GF-D8 (cell line): ENCODE results near the gene ZFPL1.
A peak's percentile ranks its signal among the peaks of the same experiment; 100 is the strongest.
"Not testable (repeated sequence)": the region's sequence is repeated elsewhere in the genome, so short reads cannot be mapped to it uniquely, and the experiment has no call there.

Experiments used
- DNase-seq: peaks from one replicate; lab custom pipeline; 2025; lab: John Stamatoyannopoulos, UW

ZFPL1 gene

DNA sequence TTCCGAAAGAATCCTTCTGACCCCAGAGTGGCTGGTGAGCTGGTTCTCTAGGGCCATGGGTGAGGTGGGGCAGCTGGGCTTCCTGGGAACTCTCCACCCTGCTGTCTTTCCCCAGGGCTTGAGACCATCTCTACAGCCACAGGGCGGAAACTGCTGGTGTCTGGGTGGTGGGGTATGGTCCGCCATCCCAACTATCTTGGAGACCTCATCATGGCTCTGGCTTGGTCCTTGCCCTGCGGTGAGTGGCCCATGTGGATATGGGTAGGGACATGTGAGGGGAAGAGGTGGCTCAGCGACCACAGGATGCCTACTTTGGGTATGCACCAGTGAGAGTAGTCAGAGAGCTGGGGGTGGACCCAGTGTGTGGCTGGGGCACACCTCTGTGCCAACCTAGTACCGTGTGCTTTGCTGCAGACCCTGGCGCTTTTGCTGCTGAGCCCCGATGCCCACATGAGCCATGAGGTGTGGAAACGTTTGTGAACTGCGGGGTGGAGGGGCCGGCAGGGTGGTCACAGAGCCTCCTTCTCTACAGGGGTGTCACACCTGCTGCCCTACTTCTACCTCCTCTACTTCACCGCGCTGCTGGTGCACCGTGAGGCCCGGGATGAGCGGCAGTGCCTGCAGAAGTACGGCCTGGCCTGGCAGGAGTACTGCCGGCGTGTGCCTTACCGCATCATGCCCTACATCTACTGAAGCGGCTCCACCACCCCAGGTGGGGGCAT lies 31.5 kb downstream of the ZFPL1 start:
- no peak for DNase-seq

DNA sequence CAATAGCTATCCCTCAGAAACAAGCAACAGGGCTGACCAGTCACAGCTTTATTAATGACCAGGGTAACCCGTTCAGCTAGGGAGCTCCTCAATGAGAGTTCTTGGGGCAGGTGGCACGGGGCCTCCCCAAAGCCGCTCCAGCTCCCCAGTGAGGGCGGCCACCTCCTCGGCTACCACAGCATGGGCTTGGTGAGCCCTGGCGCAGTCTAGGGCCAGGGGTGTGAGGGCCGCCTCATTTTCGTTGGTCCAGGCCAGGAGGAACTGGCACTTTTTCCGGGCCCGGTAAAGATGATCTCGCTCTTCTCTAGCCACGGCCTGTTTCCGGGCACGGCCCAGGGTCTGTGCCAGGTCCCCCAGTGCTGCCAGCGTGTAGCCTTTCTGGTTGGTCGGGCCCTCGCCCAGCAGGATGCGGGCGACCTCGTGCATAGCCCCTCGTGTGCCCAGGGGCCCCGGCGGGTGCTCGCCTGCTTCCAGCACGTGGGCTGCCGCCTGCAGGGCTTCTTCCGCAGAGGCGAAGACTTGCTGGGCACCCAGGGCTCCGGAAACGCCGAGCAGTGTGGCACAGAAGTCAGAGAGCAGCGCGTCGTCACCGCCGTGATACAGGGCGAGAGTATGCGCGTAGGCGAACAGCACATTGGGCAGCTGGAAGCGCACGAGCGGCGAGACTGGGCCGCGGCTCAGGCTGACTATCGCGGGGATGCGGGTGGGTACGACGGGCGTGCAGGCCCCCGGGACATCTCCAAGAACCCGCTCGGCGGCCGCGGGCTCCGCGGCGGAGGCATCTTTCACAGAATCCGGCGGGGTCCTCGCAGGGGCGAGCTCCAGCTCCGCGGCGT lies 32.6 kb downstream of the ZFPL1 start:
- peak; percentile 5 for DNase-seq

DNA sequence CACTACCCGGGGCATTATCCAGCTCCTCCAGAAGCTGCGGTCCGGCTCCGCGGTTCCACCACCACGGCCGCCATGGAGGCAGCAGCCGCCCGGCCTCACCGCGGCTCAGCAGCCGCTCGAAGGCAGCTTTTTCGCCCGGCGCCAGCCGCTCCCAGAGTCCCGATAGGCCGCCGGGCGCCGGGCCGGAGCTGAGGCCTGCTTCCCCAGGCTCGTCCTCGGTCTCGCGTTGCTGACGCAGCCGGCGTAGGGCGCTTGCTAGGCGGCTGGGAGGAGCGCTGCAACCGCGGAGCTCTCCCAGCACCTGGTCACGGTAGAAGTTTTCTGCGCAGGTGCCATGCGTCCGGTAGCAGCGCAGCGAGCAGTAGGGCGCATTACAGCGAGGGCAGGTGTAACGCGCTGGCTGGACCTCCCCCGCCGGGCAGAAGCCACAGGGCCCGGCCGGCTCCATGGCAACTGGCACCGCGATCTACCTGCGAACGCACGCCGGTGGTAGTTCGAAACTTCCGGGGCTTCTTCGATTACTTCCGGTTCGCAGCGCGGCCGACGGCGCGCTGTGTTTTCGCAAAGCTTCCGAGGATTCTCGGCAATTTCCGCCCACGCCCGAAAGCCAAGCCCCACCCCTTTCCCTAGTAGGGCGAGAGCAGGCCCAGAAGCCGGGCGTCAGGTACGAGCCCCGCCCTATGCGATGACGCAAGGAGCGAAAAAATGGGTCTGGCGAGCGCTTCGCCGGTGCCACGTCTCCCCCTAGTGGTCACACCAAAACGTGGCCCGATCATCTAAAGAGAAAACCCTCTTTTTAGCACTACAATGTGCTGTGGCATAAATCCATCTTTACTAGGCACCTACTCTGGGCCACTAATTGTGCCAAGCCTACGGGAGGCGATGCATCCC lies 33.4 kb downstream of the ZFPL1 start, which contains the start of gene ZNHIT2:
ZNHIT2 (minus strand) TSS at position 496 of the 891 bp plus-strand sequence; CDS start at position 448, 48 bp downstream.
- peak; percentile 94 for DNase-seq

DNA sequence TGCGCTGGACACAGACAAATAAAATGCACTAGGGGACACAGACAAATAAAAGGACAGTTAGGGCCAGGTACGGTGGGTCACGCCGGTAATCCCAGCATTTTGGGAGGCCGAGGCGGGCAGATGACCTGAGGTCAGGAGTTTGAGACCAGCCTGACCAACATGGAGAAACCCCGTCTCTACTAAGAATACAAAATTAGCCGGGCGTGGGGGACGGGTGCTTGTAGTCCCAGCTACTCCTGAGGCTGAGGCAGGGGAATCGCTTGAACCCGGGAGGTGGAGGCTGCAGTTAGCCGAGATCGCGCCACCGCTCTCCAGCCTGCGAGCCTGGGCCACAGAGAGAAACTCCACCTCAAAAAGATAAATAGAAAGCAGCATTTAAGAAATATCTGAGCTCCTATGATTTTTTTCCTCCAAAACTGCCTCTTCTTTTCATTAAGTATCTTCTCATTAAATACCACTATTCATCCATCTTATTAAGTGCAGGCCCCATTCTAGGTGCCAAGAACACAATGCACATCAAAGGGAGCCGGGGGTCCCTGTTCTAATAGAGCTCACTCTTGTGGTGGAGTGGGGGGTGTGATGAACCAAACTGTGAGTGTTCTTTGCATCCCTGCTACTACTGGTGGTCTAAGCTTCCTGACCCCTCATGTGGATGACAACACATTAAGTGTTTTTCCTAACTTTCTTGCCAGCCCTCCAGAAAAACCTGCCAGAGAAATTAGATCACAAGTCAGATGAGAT lies 34.2 kb downstream of the ZFPL1 start:
- DNase-seq = no peak

DNA sequence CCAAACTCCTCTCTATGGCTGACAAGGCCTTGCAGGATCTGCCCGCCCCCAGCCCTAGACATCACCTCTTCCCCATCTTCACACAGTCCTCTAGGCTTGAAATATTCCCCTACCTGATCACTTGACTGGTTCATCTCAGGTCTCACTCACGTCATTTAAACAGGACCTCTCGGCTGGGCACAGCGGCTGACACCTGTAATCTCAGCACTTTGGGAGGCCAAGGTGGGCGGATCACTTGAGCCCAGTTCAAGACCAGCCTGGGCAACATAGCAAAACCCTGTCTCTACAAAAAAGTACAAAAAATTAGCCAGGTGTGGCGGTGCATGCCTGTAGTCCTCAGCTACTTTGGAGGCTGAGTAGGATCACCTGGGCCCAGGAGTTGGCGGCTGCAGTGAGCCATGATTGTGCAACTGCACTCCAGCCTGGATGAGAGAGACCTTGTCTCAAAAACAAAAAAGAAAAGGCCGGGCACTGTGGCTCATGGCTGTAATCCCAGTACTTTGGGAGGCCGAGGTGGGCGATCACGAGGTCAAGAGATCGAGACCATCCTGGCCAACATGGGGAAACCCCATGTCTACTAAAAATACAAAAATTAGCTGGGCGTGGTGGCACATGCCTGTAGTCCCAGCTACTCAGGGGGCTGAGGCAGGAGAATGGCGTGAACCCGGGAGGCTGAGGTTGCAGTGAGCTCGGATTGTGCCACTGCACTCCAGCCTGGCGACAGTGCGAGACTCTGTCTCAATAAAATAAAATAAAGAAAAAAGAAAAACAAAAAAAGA lies 35.1 kb downstream of the ZFPL1 start:
- DNase-seq = not testable (repeated sequence)

DNA sequence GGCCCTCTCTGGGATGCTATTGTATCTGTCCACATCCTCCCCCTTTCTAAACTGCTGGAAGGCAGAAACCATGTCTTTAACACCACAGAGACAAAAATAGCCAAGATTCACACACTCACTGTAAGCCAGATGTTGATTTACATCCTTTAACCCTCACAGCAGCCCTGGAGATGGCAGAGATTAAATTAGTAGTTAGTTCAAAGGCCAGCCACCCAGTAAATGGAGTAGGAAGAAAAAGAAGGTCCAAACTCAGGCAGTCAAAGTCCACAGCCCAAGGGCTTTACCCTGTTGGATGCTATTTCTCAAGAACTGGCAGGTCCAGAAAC lies 35.6 kb downstream of the ZFPL1 start:
- no peak for DNase-seq

DNA sequence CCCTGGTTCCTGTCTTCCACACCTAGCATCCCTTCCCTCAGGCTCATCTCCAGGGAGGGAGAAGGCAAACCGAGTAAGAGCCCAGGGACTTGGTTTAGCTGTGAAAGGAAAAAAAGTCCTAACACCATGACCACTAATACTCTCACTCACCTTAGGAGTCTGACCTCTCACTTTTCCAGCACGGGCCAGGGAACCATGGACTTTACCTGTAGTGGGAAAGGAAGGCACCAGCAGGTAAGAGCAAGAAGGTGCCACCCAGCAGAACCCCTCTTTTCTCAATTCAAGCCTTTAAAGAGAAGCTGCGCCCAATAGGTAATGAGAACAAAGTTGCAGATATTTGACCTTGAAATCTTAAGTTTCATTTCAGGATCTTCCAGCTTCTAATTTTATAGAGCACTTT lies 36.8 kb downstream of the ZFPL1 start:
- DNase-seq = no peak

DNA sequence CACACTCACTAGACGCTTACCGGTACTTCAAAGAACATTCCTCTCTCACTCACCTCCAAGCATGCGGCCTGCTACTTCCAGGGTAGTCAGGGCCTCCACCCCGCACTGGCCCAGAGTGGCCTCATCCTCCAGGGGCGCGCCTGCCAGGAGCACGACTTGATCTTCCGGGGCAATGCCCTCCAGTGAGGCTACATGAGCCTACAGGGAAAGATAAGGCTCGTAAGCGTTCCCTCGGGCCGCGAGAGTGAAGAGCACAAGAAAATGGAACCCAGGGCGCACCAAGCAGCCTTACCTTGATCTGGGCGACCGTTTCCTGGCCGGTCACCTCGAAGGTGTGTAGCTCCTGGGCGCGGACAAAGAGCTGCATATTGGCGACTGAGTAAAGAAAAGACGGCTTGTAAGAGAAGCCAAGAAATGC lies 37.4 kb downstream of the ZFPL1 start:
- no peak for DNase-seq

DNA sequence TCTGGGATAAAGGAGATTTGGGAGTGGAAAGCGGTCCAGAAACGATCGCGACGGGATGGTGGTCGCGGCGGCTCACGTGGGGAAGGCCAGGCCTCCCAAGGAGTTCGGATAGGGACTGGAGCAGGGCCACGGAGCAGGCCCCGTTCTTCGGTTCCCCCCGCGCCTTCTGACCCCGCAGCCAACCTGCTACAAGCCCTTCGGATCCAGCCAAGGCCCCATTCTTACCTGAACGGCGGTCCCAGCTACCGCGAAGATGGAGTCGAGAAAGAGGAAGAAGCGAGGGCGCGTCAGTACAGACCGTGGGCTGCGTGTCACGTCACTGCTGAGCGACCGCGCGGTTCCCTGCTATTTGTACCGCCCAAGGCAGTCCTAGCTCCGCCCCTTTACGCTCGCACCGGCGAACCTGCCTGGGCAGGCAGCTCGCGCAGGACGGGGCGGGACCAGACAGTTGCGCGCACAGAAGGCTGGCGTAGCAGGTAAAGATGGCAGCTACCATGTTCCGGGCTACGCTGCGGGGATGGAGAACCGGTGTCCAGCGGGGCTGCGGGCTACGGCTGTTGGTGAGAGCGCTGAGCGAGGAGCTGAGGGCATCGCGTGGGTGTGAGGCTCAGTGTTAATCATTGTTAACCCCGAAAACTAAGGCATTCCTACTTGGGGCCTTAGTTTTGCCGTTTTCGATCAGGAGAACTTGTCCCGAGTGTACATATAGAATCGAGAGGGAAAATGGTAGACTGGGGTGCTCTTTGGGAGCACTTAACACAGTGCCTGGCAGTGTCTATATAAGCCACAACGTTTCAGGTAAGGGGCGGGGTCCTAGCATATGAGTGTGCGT lies 38.1 kb downstream of the ZFPL1 start, which contains the start of the genes FAU and MRPL49:
FAU (minus strand) TSS at position 270 of the 832 bp plus-strand sequence. CDS start 321 bp downstream, outside the sequence.
MRPL49 (plus strand) TSS at position 457 of the 832 bp plus-strand sequence; CDS start at position 483, 26 bp downstream.
- peak; percentile 93 for DNase-seq

DNA sequence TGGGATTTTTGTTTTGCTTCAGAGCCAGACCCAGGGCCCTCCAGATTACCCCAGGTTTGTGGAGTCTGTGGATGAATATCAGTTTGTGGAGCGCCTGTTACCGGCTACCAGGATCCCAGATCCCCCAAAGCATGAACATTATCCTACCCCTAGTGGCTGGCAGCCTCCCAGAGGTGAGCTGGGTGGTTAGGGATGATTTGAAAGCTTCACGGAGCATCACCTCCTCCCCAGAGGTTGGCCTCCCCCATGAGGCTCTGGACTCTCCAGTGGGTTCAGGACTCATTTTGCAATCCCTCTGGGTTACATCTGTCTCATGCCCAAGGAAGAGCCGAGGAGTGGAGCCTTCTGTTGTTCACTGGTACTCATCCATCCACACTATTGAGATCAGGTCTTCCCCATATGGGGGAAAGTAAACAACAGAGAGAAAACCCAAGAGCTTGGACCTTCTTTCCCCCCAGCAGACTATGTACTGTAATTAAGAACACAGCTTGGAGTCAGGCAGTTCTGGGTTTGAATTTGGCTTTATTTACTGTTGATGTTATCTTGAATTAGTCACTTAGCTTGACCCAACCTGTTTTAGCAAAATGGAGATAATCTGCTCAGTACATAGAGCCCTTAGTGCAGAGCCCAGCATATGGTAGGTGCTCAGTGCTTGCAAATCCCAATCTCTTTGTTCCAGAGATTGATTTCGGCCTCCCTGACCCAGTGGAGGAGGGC lies 40.6 kb downstream of the ZFPL1 start:
- no peak for DNase-seq

DNA sequence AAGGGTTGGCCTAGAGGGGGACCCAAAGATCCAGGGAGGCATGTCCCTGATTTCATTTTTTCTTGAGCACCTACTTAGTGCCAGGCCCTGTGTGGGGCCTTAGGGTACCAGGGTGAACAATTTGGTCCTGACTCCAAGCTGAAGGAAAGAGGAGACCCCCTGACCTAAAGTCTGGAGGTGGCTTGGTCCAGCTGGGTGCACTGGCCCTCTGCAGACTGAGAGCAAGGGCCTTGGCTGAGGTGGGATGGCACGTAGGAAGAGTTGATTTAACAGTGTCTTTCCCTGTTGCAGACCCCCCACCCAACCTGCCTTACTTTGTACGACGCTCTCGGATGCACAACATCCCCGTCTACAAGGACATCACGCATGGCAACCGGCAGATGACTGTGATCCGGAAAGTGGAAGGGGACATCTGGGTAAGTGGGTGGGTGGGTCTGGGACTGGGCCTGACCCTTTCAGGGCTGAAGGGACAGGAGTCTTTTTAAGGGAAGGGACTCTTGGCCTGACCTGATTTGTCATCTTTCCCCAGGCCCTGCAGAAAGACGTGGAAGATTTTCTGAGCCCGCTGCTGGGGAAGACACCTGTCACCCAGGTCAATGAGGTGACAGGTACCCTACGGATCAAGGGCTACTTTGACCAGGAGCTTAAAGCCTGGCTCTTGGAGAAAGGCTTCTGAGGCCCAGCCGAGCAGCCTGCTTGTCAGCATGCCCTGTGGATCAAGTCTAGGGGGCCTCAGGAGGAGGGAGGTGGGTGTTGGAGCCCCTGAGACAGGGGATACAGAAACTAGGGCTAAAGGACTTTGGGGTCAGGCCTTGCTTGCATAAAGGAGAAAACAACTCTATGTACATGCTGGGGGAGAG lies 41.4 kb downstream of the ZFPL1 start:
- no peak for DNase-seq

DNA sequence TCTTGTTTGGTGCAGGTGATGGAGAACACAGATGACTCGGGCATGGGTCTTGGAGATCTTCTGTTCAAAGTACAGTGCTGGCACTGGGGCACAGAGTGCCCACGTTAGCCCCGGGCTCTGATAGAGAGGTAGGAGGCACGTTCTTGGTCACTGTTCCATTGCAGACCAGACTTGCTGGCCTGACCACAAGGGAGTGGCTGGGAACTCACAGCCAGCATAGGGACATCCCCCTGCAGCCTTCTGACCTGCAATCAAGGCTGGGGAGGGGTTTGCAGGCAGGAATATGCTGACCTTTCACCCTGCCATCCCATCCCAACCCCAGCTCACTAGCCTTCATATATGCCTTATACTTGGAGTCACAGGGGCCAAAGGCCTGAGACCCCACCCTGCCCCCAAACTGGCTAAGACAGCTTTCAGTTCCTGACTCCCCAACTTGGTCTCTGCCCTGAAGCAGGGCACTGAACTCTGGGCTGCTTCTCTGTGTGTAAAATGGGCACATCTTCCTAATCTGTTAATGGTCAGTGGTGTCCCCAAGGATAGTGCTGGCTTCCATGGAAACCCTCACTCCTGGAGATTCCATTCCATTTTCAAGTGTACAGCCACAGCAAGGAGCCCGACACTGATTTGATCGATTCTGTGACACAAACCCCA lies 42.7 kb downstream of the ZFPL1 start:
- DNase-seq = no peak

DNA sequence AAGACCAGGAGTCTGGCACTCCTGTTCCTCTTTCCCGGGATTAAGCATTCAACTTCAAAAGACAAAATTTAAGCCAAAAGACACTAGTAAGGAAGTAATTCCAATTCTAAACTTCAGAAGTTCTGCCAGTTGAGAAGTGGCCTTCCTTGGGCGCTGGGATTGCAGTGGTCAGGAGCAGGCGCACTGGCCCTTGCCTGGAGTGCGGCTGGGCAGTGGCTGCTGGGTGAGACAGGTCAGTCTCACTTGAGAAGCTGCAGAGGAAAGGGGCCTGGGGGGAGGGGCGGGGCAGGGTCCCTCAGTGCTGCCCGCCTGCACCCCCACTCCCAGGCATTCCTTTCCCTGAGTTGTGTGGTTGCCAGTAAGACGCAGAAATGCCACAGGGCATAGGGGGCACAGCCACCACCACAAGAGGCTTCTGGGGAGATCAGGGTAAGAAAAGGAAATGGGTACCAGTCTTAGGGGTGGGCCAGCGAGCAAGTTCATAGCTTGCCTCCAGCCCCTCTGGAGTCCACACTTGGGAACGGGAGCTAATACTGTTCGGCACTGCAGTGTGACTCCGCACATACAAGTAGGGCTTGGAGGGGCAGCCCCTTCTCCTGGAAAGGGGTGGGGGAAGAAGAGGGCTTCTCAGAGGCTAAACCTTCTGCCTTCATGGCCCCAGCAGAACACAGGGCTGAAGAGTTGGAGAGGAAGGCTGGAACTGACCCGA lies 43.6 kb downstream of the ZFPL1 start:
- no peak for DNase-seq

DNA sequence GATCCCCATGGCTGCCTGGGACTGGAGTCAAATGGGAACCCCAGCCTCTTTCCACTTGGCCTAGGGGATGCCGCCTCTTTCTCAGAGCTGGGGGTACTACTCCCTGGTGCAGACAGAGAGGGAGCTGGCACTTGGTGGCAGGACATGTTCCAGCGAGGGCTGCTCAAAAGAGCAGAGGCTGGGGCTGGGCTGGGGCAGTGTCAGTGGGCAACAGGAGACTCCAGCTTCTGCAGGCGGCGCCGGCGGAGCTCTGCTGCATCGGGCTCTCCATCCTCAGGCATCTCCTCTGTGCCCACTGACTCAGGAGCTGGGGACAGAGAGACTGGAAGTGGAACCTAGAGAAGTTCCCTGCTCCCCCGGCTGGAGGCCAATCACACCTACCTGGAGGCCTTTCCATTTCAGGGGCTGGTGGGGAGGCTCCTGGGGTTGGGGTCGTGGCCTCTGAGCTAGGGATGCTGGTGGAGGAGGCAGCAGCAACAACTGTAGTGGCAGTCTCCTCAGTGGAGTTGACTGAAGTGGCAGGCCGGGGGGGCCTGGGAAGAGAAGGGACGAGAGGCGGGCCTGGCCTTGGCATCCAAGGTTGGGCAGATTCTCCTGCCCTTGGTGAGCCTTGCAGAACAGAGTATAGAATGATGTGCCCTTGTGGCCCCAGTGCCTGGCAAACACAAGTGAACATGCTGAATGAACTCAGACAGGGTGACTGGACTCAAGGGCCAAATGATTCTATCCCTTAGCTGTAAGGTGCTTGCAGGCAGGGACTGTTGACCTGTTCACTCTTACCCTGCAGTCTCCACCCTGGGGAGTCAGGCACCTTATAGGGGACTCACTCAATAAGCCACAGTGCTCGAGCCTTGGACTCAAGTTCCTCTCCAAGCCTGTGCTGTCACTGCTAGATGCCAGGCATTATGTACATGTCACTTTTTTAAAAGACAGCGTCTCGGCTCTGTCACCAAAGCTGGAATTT lies 44.4 kb downstream of the ZFPL1 start:
- DNase-seq = no peak

DNA sequence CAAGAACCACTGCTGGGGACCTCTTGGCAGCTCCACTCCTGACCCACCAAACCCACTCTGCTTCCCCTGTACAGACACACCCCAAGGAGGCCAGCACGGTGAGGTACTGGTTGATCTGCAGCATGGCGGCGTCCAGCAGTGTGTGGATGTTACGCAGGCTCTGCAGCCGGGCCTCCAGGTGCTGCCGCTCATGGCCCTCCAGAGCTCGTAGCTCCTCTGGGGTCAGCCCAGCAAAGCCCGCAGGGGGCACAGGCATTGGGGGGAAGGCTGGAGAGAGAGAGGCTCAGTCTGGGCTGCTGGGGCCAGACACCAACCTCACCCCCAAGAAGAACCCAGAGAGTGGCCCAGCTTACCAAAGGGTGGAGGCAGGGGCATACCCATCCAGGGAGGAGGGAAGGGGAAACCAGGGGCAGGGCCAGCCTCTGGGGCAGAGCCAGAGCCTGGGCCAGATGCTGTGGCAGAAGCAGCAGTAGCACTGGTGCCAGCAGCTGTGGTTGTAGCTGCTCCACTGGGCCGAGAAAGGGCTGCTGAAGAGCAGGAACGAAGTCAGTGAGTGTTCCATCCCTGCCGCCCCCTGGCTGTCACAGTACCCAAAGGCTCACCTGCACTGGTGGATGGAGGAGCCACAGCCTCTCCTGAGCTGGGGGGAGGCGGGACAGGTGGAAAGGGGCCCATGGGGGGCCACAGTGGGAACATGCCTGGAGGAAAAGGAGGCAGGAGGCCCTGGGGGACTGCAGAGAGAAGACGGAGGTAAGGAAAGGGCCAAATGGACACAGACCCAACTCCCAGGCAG lies 45.8 kb downstream of the ZFPL1 start:
- DNase-seq = no peak
